UCSD-AML1 (cell line): ENCODE results near the gene COMMD4.
"Not testable (repeated sequence)": the region's sequence is repeated elsewhere in the genome, so short reads cannot be mapped to it uniquely, and the experiment has no call there.

ENCODE experiments used
- DNase-seq: peaks from one replicate; lab custom pipeline; 2025; ENCODE audit not compliant: unreplicated experiment; lab: John Stamatoyannopoulos, UW

COMMD4 gene

GRCh38 chr15:75335705-75336355 is at the start of gene COMMD4:
TSS of gene COMMD4 (plus strand) at chr15:75336063. CDS start at chr15:75336090, 27 bp downstream.
- peak; percentile 89 for DNase-seq

GRCh38 chr15:75293660-75294059 is 42.2 kb upstream of the COMMD4 start:
- DNase-seq: not testable (repeated sequence)

- not testable (repeated sequence) for DNase-seq
Observed at GRCh38 chr15:75298541-75299310, 37.1 kb upstream of the COMMD4 start.

- DNase-seq: not testable (repeated sequence)
Observed at GRCh38 chr15:75299311-75299688, 36.6 kb upstream of the COMMD4 start.

- not testable (repeated sequence) for DNase-seq
Observed at GRCh38 chr15:75300026-75300425, 35.8 kb upstream of the COMMD4 start.

GRCh38 chr15:75302318-75302717 is 33.5 kb upstream of the COMMD4 start:
- no peak for DNase-seq

- not testable (repeated sequence) for DNase-seq
Observed at GRCh38 chr15:75302753-75303152, 33.1 kb upstream of the COMMD4 start.

GRCh38 chr15:75306188-75306587 is 29.7 kb upstream of the COMMD4 start:
- no peak for DNase-seq

- DNase-seq: peak; percentile 74
Observed at GRCh38 chr15:75307778-75308390, 28.0 kb upstream of the COMMD4 start.

GRCh38 chr15:75309711-75310110 is 26.2 kb upstream of the COMMD4 start:
- no peak for DNase-seq

- DNase-seq: not testable (repeated sequence)
Observed at GRCh38 chr15:75312548-75312947, 23.3 kb upstream of the COMMD4 start.

- DNase-seq: no peak
Observed at GRCh38 chr15:75313116-75313845, 22.6 kb upstream of the COMMD4 start.

GRCh38 chr15:75314552-75315290 is 21.1 kb upstream of the COMMD4 start:
- no peak for DNase-seq

GRCh38 chr15:75319231-75319897 is 16.5 kb upstream of the COMMD4 start:
- DNase-seq: not testable (repeated sequence)

- no peak for DNase-seq
Observed at GRCh38 chr15:75321711-75322110, 14.2 kb upstream of the COMMD4 start.

- no peak for DNase-seq
Observed at GRCh38 chr15:75325922-75326321, 9.9 kb upstream of the COMMD4 start.

GRCh38 chr15:75327005-75327404 is 8.9 kb upstream of the COMMD4 start:
- DNase-seq: no peak

- DNase-seq: no peak
Observed at GRCh38 chr15:75327491-75327890, 8.4 kb upstream of the COMMD4 start.

GRCh38 chr15:75328493-75329314 is 7.2 kb upstream of the COMMD4 start:
- no peak for DNase-seq
